Testis (tissue), 2 donors: ENCODE data around the gene ERCC1.

Experiments used
- CTCF ChIP-seq, 3 experiments: fragments of 450-650 bp in 2 of 3; fragments of 200-600 bp in 1 of 3; sonication (generic) in 1 of 3; IDR thresholded peaks; one replicate each; pipeline ENCODE4 v1.5.1; 2016 to 2019; ENCODE audit warnings: antibody characterized with exemption in 3 of 3, mild to moderate bottlenecking in 2 of 3, moderate library complexity in 1 of 3
- POLR2A ChIP-seq: fragments of 450-650 bp; IDR thresholded peaks from one replicate; pipeline ENCODE4 v1.6.1; 2017; ENCODE audit warnings: antibody characterized with exemption, mild to moderate bottlenecking, moderate library complexity

GRCh38 chr19:45401815-45402214 is 21.9 kb downstream of the ERCC1 start:
- no peak for TF ChIP-seq POLR2A
- TF ChIP-seq CTCF (IDR thresholded peaks at IDR 0.05): no peak
